Measurements from ENCODE around the gene SLC17A5.
"Not testable (repeated sequence)": the region's sequence is repeated elsewhere in the genome, so short reads cannot be mapped to it uniquely, and the experiment has no call there.

The SLC17A5 gene, protein sequence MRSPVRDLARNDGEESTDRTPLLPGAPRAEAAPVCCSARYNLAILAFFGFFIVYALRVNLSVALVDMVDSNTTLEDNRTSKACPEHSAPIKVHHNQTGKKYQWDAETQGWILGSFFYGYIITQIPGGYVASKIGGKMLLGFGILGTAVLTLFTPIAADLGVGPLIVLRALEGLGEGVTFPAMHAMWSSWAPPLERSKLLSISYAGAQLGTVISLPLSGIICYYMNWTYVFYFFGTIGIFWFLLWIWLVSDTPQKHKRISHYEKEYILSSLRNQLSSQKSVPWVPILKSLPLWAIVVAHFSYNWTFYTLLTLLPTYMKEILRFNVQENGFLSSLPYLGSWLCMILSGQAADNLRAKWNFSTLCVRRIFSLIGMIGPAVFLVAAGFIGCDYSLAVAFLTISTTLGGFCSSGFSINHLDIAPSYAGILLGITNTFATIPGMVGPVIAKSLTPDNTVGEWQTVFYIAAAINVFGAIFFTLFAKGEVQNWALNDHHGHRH

DNA sequence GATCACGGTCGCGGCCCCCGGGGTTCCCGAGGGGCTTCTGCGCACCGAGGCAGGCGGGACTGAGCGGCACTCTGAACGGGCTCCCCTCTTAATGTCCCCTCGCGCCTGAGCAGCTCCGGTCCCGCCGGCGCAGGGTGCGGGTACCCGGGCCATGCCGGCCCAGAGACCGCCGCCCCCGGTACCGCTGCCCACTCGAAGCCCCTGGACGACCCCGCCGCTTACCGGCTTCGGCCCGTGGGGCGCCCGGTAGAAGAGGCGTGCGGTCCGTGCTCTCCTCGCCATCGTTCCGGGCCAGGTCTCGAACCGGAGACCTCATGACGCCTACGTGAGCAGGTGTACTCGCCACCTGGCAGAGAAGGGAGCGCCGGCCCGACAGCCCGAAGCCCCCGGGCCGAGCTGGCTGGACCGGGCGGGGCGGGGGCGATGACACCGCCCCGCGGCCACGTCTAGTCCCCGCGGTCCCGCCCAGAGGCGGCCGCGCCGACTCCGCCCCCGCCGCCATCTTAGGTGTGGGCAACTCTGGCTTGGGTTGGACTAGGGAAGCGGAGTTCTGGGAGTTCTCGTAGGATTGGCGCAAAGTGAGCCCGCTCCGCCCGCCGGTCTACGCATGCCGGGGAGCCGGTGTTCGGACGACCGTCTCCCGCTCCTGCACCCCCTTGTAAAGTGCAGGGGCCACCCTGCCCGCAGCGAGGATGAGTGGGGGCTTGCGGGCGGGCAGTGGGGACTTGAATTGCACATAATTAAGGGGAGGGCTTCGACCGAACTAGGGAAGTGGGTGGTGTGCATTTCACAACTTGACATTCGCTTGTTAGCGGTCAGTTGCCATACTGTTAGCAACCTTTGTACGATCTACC, at the start of gene SLC17A5:
SLC17A5 (minus strand) TSS at position 422 of the 854 bp plus-strand sequence; CDS start at position 316, 106 bp downstream.
- DNase-seq, result peak; percentile 95

DNA sequence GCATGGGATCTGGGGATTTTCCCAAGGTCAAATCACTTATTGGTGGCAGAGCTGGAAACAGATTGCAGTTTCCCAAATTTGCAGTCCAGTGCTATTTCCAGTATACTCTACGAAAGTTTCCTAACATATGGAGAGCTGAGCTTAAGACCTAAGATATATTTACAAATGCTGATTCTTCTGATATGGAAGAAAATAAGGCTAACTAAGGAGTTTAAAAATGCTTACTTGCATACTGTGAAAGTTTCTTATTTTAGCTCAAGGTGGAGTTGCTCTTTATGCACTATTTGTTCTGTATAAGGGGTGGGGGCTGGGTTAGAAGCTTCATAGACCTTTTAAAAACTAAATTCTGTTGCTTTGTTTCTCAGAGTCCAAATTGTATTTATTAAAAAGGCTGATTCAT, 49.7 kb upstream of the SLC17A5 start:
- DNase-seq, result no peak

DNA sequence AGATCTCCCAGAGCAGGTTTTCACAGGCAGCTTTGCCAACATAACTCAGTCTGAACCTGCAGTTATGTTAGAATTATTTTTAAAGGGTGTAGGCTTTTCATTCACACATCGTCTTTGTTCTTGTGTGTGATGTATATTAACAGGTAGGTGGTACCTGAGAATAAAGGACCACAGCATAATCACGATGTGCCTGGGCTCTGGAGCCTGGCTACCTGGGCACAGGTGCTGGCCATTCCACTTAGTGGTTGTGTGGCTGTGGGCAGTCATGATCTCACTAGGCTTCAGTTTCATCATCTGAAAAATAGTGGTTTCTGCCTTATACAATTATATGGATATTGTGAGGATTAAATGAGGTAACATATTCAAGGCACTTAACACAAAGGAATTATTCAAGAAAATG, 48.7 kb upstream of the SLC17A5 start:
- no peak for DNase-seq

DNA sequence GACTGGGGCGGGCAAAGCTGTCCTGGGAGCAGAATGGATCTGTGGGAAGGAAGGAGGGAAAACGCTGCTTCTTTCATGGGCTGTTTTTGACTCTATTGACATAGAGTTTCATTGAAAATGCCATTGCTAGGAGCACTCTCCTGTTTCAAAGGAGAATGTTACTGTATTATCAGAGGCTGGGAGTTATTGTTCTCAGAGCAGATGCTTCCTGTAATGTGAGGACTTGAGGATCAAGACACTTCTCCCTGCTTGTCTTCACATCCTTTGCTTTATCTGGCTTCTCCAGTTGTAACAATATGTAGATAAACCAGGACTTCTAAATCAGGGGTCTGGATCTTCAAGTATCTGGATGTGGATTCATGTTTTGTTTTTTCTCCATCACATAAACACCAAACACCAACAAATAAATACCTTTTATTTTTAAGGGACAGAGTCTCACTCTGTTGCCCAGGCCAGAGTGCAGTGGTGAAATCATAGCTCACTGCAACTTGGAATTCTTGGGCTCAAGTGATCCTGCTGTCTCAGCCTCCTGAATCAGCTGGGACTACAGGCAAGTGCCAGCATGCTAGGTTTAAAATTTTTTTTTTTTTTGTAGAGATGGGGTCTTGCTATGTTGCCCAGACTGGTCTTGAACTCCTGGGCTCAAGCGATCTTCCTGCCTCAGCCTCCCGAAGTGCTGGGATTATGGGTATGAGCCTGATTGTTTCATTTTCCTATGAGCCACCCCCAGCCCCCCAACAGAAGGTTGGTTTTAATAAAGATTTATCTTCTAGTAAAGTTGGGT, 46.1 kb upstream of the SLC17A5 start:
- DNase-seq, result no peak

DNA sequence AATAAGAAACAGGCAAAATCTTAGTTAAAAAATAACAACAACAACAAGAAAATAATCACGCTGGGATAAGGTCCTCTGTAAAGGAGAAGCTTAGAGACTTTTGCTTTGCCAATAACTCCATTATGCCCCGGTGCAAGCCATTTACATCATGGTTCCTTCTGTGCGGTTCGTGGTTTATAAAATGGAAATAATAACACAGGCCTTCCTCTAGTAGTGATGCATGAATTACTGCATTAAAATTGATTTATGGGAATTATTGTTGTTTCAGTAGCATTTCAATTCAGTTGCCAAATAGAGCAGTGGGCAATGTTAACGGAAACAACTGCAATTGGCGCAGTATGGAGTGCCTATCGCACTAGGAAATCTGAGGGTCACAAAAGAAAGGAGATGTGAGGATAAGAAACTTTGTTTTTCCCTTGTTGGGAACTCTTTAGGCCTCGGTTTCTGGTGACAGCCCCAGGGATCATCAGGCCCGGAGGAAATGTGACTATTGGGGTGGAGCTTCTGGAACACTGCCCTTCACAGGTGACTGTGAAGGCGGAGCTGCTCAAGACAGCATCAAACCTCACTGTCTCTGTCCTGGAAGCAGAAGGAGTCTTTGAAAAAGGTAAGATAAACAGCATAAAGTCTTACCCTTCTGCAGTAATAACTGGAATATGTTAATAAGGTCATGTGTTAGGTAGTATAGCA, 43.3 kb upstream of the SLC17A5 start:
- DNase-seq, result peak; percentile 51

DNA sequence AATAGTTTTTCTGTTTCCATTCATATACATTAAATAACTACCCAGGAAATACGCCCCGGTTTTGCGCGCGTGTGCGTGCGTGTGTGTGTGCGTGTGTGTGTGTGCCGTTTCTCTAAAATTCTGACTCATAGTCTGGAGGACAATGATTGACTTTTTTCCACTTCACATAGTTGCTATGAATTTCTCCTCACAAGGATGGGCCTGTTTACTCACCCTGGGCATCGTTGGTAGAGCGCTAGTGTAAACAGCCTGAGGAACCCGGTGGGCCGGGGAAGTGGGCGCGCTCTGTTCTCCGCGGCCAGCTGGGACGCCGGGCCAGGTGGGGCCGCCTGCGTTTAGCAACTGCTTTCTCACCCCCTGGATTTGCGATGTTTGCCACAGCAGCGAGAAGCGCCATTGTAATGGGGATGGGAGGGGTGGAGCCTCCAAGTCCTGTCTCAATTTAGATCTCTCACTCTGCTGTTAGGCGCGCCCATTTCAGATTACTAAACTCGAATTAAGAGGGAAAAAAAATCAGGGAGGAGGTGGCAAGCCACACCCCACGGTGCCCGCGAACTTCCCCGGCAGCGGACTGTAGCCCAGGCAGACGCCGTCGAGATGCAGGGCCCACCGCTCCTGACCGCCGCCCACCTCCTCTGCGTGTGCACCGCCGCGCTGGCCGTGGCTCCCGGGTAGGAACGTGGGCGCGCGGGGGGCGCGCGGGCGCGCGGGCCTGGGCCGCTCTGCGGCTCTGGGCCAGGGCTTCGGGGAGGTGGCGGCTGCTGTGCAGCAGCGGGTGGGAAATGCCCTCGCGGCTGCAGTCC, 42.0 kb upstream of the SLC17A5 start, which contains the start of gene CD109:
CD109 (plus strand) TSS at position 585 of the 803 bp plus-strand sequence; CDS start at position 598, 13 bp downstream.
- DNase-seq, result peak; percentile 84

DNA sequence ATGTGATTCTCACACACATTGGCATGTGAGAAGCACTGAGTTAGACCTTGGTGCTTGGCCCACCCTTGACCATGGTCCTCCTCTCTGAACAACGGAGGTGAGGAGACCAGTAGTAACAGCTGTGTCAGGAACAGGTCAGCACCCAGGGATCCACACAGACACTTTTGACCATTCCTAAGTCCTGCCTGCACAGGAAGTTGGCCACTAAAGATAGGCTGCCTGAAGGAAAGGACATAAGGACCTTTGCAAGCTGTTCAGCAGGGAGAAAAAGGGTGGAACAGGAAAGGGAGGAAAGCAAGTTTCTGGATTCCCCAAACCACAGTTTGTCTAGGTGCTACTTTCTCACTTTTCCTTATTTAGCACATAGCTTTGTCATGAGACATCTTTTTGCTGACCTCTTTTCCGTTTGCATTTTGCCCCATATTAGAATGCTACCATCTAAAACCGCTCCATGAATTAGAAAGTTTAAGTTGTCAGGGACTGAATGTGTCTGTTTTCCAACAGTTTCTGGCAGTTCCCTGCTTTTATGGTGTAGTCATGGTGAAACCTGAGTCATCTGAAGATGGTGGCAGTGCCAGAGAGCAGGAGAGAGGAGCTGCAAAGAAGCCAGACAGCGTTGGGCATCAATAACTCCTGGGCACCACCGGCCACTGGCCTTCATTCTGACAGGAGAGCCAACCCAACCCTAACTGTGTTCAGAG, 41.1 kb upstream of the SLC17A5 start:
- DNase-seq, result peak; percentile 50

DNA sequence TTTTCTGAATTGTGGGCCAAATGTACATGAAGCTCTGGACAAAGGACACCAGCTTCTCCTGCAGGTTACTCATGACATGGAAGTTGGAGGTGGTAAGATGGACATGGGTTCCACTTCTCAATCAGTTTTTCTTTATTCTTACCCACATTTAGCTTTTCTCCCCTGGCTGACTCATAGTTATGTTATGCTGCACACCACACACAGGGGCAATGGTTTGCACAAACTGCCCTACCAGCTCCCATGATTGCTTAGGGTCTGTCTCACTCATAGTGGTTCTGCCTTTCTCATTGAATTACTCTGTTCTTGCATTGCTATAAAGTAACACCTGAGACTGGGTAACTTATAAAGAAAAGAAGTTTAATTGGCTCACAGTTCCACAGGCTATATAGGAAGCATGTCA, 37.7 kb upstream of the SLC17A5 start:
- DNase-seq, result peak; percentile 57

DNA sequence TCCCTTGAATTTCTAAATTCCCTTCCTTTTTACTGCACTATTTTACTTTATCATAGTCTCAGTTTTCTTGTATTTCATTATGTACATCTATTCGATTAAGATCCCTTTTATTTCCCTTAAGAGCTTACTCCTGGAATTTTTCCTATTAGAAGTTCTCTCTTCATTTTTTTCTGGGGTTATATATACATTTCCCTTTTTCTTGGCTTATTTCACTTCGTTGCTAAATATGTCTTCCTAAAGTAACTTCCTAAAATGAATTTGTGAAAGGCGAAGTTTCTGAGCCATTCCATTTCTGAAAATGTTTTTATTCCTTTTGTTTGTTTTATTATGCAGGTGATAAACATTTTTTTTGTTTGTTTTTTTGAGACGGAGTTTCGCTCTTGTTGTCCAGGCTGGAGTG, 36.3 kb upstream of the SLC17A5 start:
- no peak for DNase-seq

DNA sequence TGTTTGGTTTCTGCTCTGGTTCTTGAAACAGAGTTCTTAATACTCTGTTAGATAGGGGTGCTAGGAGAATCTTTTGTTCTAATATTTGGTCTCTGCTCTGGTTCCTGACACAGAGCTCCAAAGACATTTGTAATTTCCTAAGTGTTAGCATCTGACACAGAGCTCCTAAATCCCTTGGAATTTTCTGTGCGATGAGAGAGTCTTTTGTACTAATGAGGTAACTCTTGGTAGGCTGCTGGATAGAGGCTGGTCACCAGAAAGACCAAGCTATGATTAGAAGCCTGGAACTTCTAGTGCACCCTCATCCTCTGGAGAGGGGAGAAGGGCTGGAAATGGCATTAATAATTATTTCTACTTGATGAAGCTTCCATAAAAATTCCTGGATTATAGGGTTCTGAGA, 34.6 kb upstream of the SLC17A5 start:
- no peak for DNase-seq

DNA sequence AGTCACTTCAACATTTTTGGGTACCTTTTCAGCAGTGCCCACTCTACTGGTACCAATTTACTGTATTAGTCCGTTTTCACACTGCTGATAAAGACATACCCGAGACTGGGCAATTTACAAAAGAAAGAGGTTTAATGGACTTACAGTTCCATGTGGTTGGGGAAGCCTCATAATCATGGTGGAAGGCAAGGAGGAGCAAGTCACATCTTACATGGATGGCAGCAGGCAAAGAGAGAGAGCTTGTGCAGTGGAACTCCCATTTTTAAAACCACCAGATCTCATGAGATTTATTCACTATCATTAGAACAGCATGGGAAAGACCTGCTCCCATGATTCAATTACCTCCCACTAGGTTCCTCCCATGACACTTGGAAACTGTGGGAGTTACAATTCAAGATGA, 29.8 kb upstream of the SLC17A5 start:
- DNase-seq, result not testable (repeated sequence)

DNA sequence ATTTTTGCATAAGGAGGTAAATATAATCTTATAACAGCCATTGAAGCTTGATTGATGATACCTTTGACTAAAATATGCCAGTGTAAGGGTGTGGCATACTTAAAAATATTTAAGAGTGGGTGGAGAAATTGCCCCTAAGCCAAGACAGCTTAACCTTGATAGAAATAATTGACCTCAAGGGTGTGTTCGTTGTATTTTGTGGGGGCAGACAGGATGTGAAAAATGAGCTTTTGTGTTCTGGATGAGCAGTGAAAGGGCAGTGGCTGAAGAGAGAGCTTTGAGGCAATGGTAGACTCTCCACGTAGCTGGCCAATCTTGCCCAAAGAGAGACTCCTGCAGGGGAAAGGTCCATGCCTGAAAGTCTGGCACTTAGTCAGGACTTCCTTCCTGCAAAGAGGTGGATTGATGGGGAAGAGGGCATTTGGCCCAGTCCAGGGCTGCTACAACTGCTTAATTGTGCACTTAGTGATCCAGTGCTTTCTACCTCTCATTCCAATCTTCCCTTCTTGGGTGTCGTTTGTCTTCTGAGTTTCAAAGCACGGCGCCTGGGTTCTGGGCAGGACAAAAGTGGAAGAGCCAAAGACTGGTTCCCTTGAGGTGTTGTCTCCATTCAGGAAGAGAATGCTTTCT, 26.6 kb upstream of the SLC17A5 start:
- no peak for DNase-seq

DNA sequence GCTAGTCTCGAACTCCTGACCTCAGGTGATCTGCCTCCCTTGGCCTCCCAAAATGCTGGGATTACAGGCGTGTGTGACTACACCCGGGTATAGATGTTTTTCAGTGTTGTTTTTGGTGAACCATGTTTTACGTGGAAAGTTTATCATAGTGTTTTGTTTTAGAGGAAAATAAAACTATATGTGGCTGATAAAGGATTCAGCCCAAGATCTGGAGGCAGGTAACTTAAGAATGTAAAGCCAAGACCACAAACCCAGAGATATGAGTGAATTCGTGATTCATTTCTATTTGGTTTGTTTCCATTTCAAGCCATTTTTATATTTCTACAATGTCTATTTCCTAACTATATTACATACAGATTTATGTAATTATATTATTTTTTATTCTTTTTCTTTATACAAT, 26.1 kb upstream of the SLC17A5 start:
- DNase-seq, result not testable (repeated sequence)

DNA sequence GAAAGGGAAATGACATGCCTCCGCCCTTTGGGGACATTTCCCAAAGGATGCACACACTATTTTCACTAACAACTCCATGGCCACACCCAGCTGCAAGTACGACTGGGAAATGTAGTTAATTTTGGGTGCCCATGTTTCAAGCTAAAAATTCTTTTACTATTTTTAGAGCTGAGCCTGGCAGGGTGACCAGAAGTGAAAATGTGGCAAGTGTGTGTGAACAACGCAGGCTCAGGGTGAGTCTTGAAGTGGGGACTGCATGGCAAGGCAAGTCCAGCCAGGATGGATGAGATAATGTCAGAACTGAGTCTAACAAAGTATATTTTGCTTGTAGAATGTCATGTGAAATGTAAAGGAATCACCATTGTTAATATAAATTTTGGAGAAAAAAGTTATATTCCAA, 25.2 kb upstream of the SLC17A5 start:
- no peak for DNase-seq

DNA sequence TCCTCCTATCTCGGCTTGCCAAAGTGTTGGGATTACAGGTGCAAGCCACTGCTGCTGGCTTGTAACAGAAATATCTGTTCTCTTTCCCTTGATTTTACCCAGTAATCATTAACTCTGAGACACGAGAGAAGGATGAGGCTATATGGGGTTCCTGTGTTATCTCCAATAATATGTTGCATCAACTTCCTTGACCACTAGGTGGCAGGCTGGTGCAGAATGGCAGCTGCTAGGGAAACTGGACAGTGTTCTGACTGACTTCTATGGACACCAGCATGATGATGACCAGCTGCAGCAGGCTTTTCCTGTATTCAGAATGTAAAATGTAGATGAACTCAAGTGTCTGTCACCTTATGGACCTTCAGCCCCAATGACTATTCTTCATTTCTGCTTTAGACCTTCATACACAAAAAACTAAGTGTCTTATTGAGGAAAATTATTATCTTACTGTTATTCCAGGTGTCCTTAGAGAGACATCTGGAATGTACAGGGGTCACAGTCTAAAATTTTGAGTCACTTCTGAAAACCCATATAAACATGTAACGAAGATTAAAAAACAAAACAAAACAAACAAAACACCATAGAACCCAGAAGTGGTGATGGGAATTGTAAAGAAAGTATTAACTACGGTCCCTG, 21.8 kb upstream of the SLC17A5 start:
- DNase-seq, result peak; percentile 84

DNA sequence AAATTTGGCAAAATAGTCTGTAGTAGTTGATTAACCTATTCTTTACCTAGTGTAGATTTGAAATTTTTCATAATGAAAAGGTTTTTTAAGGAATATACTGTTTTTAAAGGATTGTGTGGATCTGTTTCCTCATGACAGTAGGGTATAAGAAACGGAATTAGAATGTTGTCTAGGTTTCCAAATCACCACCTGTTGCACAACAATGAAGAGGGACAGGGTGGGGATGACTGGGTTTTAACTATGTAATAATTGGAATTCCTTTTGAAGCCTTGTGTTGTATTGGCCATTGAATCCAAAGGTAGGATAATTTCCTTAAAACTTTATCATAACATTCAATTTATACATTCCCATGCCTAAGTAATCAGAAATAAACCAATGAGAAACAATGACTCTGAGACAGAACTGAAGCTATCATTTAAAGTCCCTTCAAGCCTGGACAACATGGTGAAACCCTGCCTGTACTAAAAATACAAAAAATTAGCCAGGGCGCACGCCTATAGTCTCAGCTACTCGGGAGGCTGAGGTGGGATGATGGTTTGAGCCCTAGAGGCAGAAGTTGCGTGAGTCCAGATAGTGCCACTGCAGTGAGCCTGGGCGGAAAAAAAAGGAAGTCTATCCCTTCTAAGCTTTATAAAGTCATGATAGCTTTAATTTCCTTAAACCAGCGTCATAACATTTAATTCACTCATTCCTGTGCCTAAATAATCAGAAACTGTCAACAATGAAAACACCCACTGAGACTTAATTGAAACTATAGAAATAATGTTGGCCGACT, 18.3 kb upstream of the SLC17A5 start:
- no peak for DNase-seq

DNA sequence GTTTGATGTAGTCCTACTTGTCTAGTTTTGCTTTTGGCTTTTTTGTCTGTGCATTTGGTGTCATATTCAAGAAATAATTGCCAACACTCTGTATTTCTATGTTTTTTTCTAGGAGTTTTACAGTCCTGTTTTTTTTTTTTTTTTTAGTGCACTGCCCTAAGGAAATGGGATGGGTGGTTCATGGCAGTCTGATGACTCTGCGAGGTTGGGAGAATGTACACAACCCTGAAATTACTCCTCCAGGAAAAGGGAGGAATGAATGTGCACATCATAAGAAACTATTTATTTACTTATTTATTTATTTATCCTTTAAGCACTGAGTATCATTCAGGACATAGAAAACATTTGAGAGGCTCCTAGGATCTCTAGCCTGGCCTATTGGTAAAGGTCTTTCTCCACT, 15.2 kb upstream of the SLC17A5 start:
- no peak for DNase-seq

DNA sequence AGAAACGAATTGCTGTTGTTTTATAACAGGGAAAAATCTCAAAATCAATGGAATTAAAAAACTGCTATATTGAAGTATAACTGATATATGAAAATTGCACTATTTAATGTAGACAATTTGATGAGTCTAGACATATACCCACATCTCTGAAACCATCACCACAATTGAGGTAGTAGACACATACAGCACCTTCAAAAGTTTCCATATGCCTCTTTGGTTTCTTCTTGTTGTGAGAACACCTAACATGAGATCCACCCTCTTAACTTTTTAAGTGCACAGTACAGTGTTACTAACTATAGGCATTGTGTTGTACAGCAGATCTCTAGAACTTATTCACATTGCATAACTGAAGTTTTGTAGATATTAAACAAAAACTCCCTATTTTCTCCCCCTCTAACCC, 14.0 kb upstream of the SLC17A5 start:
- no peak for DNase-seq

DNA sequence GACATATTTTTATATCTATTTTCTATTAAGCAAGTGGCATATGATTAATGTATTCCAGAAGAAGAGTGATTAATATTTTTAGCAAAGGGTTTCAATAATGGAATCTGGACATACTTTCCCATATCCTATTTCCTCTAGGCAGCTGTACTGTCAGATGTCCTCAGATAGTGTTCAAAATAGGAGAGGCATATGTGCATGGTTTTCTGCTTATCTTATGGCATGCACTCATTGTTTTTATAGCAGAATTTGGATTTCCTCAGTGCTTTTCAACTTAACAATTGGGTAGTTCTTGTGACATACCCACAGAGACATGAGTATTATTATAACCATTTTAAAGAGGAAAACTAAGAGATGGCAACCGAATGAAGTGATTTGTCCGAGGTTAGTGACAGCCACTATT, 12.6 kb upstream of the SLC17A5 start:
- no peak for DNase-seq
